Heart left ventricle (tissue), 16 donors: Measurements from ENCODE around the gene WDR37. TPM values are rescaled to one million over a fixed set of nuclear protein-coding genes. Genes with fewer than 3 reads are reported as not detected.

Source experiments
- ATAC-seq, 4 donors: fragments of 200-7000 bp; cut with Tn5 transposase; one replicate each; pipeline ENCODE4 v1.9.1; 2020 to 2022; ENCODE audit warnings: moderate library complexity in 4 of 4, mild to moderate bottlenecking in 3 of 4, moderate number of reproducible peaks in 1 of 4
- DNase-seq, 5 donors: peaks; one replicate each; pipeline ENCODE4 v3.0.0-alpha.2; 2020
- H3K27ac ChIP-seq, 12 donors: fragments of 200-600 bp; sonication (generic) in 4 of 12; one replicate each; pipeline versions ENCODE4 v1.5.0 to v1.8.0; 2016 to 2022; ENCODE audit warnings: mild to moderate bottlenecking in 2 of 12
- H3K27me3 ChIP-seq, 9 donors: fragments of 200-600 bp; sonication (generic) in 2 of 9; one replicate each; pipeline versions ENCODE4 v1.5.1 to v1.8.0; 2016 to 2022; ENCODE audit warnings: mild to moderate bottlenecking in 3 of 9
- H3K36me3 ChIP-seq, 9 donors: fragments of 200-600 bp; sonication (generic) in 2 of 9; one replicate each; pipeline versions ENCODE4 v1.5.0 to v1.8.0; 2018 to 2022; ENCODE audit warnings: mild to moderate bottlenecking in 2 of 9
- H3K4me1 ChIP-seq, 12 donors: fragments of 200-600 bp; sonication (generic) in 4 of 12; one replicate each; pipeline versions ENCODE4 v1.5.0 to v1.8.0; 2016 to 2022; ENCODE audit warnings: mild to moderate bottlenecking in 3 of 12
- H3K4me3 ChIP-seq, 12 donors: fragments of 200-600 bp; sonication (generic) in 4 of 12; one replicate each; pipeline versions ENCODE4 v1.5.0 to v1.8.0; 2017 to 2022; ENCODE audit warnings: mild to moderate bottlenecking in 9 of 12, moderate library complexity in 4 of 12
- H3K9me3 ChIP-seq, 12 donors: fragments of 200-600 bp; sonication (generic) in 4 of 12; one replicate each; pipeline versions ENCODE4 v1.5.0 to v1.8.0; 2016 to 2022; ENCODE audit warnings: mild to moderate bottlenecking in 1 of 12
- CTCF ChIP-seq, 12 donors: fragments of 200-600 bp; sonication (generic) in 4 of 12; IDR thresholded peaks; one replicate each; pipeline versions ENCODE4 v1.5.0 to v1.8.0; 2018 to 2022; ENCODE audit warnings: antibody characterized with exemption in 12 of 12, mild to moderate bottlenecking in 5 of 12
- POLR2A ChIP-seq, 2 donors: fragments of 450-650 bp; IDR thresholded peaks; one replicate each; pipeline ENCODE4 v1.6.1; 2017; ENCODE audit warnings: antibody characterized with exemption in 2 of 2, mild to moderate bottlenecking in 2 of 2, moderate library complexity in 2 of 2
- WGBS, 4 donors: extraction: QIAGEN DNeasy Blood & Tissue Kit in 2 of 4; methylation state at CpG; one replicate each; pipeline versions ENCODE4 v1.1.5 to v1.1.7; 2013 to 2018; 5-methylcytosine and 5-hydroxymethylcytosine counted together
- intact Hi-C, 10 donors: fragments of 100-400 bp; cut with DNase I; formaldehyde crosslinking; loops; one replicate each; pipeline versions ENCODE4 v1.11.1 to v1.14.2; 2022
- polyA plus RNA-seq, 2 donors: library from polyadenylated mRNA; stranded (reverse); fragments of 200-250 nt; gene quantifications; one replicate each; pipeline ENCODE4 v1.2.3, GENCODE V29; 2013
- total RNA-seq, 9 donors: library from RNA; depleted of rRNA in 2 of 9; stranded (reverse); fragments of >200 nt in 2 of 9; fragmentation: NEBNext Ultra II Directional in 3 of 9; extraction: Animal tissue kit (Norgen Biotek cat#: 25700) in 3 of 9; gene quantifications; one replicate each; pipeline versions ENCODE4 v1.1.0 to v1.2.4, GENCODE V29; 2016 to 2023
- donor health status: ischemic (EF 13 %, LVEDD 7.1; RV severe dilation, severe dysfunction).
- donor health status: healthy with polysubstance abuse.
- donor health status: DM: no; HTN: yes; CAD: no.
- donor health status: DM: no; HTN: no; CAD: no.
- donor health status: ischemic (EF 25% LVEDD 6.9; RV normal size, moderate dysfunction).
- donor health status: ischemic (EF 25% LVEDD 5.7; RV mildly dilated, moderate dysfunction).
- donor health status: healthy.
- donor health status: DM: yes; HTN: yes; CAD: no.
- donor health status: ischemic (EF 35%, LVEDD 5.7; RV mildly dilated, moderate dysfunction).
- donor health status: nonischemic (EF 11% LVEDD 7.7; RV severe dilation, severe dysfunction).
- donor health status: DM: yes; HTN: yes; CAD: no.
- donor health status: PGD.
- donor health status: ischemic (EF 29% LVEDD 5.4; RV normal size, mild dysfunction).
- donor health status: nonischemic (EF 23%, LVEDD 6.1; RV moderate dilation, normal function).

WDR37 gene
- total and polyA plus RNA-seq, 11 donors, result 8.4 to 43.3 (median 26.3) TPM

DNA sequence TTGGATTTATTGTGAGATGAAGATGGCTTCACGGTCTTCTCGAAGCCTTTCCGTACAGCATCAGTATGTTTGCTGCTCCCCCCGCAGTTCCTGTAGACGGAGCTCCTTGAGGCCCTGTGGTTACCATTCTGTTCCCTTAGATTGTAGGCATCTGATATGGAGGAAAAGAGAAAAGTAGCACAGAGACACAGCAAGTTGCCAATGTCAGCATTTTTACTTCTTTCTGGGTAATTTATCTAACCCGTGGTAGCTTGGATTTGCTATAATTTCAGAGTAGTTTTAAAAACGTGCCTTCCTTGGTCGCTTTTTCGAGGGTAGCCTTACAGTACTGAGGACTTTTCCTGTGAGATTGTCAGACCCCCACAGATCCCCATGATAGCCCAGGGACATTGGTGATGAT is 37.5 kb downstream of the WDR37 start:
- 95 to 97% (median 96%) methylated on average over 9 of the region's 9 CpGs for WGBS, 4 donors
- DNase-seq, result no peak

DNA sequence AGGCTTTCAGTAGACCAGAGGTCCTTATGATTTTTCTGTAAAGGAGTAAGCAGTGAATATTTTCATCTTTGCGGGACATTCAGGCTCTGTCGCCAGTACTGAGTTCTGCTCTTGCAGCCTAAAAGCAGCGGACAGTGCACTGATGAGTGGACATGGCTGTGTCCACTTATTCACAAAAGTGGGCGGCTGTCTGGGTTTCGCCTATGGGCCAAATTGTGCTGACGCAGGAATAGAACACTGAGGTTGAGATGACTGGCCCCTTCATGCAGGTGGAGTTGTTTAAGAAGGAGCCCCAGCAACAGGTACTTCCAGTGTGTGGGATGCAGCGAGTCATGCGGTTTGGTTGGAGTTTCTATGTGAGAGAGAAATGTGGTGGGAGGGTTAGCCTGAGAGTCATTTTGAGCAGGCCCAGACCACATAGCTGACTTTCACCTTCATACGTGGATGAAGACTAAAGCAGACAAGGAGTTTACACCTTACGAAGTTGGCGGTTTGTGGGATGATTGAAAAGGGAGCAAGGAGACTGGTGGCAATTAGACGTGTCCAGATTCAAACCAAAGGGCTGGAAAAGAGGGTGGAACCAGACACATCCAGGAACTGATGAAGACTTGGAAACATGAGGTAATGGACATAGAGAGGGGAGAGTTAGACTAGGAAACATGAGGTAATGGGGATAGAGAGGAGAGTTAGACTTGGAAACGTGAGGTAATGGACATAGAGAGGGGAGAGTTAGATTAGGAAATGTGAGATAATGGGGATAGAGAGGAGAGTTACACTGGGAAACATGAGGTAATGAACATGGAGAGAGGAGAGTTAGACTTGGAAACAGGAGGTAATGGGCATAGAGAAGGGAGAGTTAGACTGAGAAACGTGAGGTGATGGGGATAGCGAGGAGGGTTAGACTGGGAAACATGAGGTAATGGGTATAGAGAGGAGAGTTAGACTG is 38.2 kb downstream of the WDR37 start:
- H3K4me3 ChIP-seq, result no peak overlapping the region
- H3K36me3 ChIP-seq, result peaks cover 0 to 99% (median 86%) of the 10 kb centered on the region in 9 donors
- no peak for ATAC-seq
- H3K27ac ChIP-seq, result no peak overlapping the region
- TF ChIP-seq CTCF (IDR thresholded peaks at IDR 0.05), result no peak
- TF ChIP-seq POLR2A (IDR thresholded peaks at IDR 0.05), result no peak
- no peaks in the 10 kb centered on the region for H3K27me3 ChIP-seq
- peaks cover 0 to 11% (median 7%) of the 10 kb centered on the region in 12 donors for H3K4me1 ChIP-seq
- DNase-seq, result no peak
- no peaks in the 10 kb centered on the region for H3K9me3 ChIP-seq
- intact Hi-C loops, result no loop called here
- 90 to 95% (median 94%) methylated on average over 15 of the region's 15 CpGs for WGBS, 4 donors

More for the DNA sequence above, 37.5 kb downstream of the WDR37 start:
- ATAC-seq, result no peak
- Histone ChIP-seq H3K36me3 (peaks cover 0 to 99% (median 86%) of the 10 kb centered on the region in 9 donors), H3K4me3 (no peak overlapping the region), H3K9me3 (no peaks in the 10 kb centered on the region), H3K27me3 (no peaks in the 10 kb centered on the region), H3K27ac (no peak overlapping the region), H3K4me1 (peaks cover 0 to 9% (median 4%) of the 10 kb centered on the region in 12 donors)
- intact Hi-C loops, result no loop called here
- TF ChIP-seq CTCF (IDR thresholded peaks at IDR 0.05), result no peak

DNA sequence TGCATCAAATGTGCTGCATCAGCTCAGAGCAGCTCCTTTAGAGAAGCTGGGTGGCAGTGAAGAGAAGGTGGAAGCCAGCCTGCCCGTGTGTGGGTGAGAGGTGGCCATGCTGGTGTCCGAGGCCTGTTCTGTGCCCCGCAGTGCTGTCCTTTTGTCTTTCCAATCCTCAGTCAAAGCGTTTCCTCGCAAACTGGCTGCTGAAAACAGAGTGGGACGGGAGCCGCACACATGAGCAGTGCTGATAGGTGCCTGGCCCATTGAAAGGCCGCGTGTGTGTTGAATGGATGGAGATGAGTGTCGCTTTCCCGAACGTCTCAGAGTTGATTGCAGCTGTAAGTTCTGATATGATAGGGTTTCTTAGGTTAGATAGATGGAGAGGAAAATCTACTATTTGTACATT is 39.3 kb downstream of the WDR37 start:
- Histone ChIP-seq H3K4me3 (no peak overlapping the region), H3K27ac (no peak overlapping the region), H3K9me3 (no peaks in the 10 kb centered on the region), H3K4me1 (peaks cover 0 to 22% (median 8%) of the 10 kb centered on the region in 12 donors), H3K27me3 (no peaks in the 10 kb centered on the region), H3K36me3 (peaks cover 0 to 88% (median 78%) of the 10 kb centered on the region in 9 donors)
- TF ChIP-seq POLR2A (IDR thresholded peaks at IDR 0.05) (no peak), CTCF (IDR thresholded peaks at IDR 0.05) (no peak)
- ATAC-seq (no peak), DNase-seq (no peak)
- WGBS, 4 donors, result 86 to 88% (median 87%) methylated on average over 12 of the region's 12 CpGs
- intact Hi-C loops, result no loop called here

- H3K27ac ChIP-seq, result no peak overlapping the region
- H3K9me3 ChIP-seq, result no peaks in the 10 kb centered on the region
- no peak overlapping the region for H3K4me3 ChIP-seq
- WGBS, 4 donors, result 94 to 97% (median 95%) methylated on average over 27 of the region's 27 CpGs
- H3K4me1 ChIP-seq, result peaks cover 0 to 30% (median 11%) of the 10 kb centered on the region in 12 donors
- H3K27me3 ChIP-seq, result no peaks in the 10 kb centered on the region
- no peak for ATAC-seq
- no peak for DNase-seq
- TF ChIP-seq CTCF (IDR thresholded peaks at IDR 0.05) (no peak), POLR2A (IDR thresholded peaks at IDR 0.05) (no peak)
- peaks cover 0 to 88% (median 75%) of the 10 kb centered on the region in 9 donors for H3K36me3 ChIP-seq
- intact Hi-C loops, result no loop called here
Measured at GRCh38 chr10:1096287-1096889, 40.2 kb downstream of the WDR37 start.
